ENCODE measurements around the gene NCOR1.
"Not testable (repeated sequence)": the region's sequence is repeated elsewhere in the genome, so short reads cannot be mapped to it uniquely, and the experiment has no call there.

NCOR1 gene

DNA sequence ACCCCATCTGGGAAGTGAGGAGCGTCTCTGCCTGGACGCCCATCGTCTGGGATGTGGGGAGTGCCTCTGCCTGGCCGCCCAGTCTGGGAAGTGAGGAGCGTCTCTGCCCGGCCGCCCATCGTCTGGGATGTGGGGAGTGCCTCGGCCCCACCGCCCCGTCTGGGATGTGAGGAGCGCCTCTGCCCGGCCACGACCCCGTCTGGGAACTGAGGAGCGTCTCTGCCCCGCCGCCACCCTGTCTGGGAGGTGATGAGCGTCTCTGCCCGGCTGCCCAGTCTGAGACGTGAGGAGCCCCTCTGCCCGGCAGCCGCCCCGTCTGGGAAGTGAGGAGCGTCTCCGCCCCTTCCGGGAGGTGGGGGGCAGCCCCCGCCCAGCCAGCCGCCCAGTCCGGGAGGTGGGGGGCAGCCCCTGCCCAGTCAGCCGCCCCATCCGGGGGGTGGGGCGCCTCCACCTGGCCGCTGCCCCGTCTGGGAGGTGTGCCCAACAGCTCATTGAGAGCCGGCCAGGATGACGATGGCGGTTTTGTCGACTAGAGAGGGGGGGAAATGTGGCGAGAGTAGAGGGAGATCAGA lies 69.9 kb downstream of the NCOR1 start:
- DNase-seq = not testable (repeated sequence)

DNA sequence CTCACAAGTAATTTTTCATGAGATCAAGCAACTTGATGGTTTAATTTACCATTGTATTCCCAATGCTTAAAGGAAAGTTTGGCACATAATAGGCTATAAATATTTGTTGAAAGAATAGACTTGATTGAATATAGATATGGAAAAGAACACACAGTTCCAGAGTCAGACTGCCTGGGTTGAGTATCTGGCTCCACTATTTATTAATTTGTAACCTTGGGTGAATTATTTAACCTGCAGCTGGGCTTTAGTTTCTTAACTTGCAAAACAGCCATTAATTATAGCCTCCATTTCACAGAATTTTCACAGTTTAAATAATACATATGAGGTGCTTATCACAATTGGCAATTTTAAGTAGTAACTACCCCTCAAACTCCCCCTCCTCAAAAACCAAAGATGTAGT lies 73.6 kb downstream of the NCOR1 start:
- no peak for DNase-seq

- DNase-seq = no peak
Observed at GRCh38 chr17:16140854-16141253, 74.5 kb downstream of the NCOR1 start.

- no peak for DNase-seq
Observed at GRCh38 chr17:16135461-16135860, 79.9 kb downstream of the NCOR1 start.

- DNase-seq = no peak
Observed at GRCh38 chr17:16131593-16131992, 83.7 kb downstream of the NCOR1 start.

DNA sequence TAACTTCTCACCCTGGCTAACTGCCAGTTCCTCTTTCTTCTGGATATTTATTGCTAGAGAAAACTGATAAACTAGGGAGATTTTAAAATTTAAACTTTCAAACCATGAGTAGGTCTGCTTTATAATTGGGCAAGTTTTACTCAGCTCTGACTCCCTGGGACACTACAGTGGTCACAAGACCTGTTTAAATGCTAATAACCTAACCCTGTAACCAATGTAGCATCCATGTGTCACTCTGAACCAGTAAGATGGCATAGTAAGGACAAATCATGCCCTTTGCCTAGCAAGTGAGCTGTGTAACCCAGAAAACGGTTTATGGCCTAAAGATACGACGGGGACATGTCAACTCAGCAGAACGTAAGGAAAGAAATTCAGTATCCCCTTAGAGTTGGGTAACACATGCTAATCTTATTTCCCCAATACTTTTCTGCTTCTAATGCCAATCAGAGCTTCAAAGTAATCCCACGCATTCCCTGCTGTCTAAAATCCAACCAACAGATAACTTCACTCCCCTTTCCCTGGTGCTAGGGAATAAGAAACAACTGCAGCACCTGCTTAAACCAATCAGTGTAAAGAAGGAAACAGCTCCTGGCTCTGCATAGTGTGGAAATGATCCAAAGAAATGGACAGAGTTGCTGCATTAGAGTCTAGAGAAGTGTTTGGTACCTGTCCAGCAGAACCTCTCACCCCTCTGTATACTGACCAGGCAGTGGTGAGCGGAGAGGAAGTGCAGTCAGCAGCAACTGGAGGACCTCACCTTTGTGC lies 85.7 kb downstream of the NCOR1 start:
- no peak for DNase-seq

DNA sequence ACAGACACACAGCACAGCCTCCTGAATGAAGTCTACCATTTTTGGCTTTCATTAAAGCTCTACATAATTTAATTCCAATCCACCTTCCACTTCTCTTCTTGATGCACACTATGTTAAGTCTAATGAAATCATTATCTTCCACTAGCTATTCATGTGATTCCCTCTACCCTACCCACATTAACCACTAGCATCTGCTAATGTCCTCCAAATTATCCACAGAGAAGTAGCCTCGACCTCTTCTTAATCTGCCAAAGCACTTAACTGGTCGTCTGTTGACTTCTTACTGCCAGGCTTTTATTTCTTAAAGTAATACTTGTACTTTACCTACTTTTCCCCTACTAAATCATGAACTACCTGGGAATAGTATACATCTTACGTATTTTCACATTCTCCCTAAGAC lies 91.8 kb downstream of the NCOR1 start:
- no peak for DNase-seq

- no peak for DNase-seq
Observed at GRCh38 chr17:16122697-16123434, 92.5 kb downstream of the NCOR1 start.

GRCh38 chr17:16121915-16122314 lies 93.4 kb downstream of the NCOR1 start:
- DNase-seq = no peak

GRCh38 chr17:16120937-16121336 lies 94.4 kb downstream of the NCOR1 start:
- no peak for DNase-seq

GRCh38 chr17:16117149-16117548 lies 98.2 kb downstream of the NCOR1 start:
- no peak for DNase-seq

- DNase-seq = not testable (repeated sequence)
Observed at GRCh38 chr17:16115077-16115698, 100.1 kb downstream of the NCOR1 start.

DNA sequence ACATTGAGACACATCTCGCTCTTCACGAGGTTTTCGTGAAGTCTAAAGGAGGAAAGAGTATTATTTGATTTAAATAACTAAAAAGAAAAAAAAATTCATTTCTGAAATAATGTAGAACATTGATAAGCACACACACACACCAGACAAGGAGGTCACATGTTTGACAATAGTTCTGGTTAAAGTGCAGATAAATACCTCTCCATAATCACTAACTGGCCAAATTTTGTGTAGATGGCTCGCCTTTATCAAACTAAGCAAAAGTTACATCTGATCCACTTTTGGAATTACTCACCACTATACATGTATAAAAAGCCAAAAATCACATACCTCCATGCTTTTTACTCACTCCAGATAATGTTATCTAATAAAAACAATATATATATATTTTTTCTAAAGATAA lies 106.5 kb downstream of the NCOR1 start:
- DNase-seq = no peak

- DNase-seq = no peak
Observed at GRCh38 chr17:16108386-16108785, 106.9 kb downstream of the NCOR1 start.

- DNase-seq = no peak
Observed at GRCh38 chr17:16107165-16107770, 108.1 kb downstream of the NCOR1 start.

- DNase-seq = no peak
Observed at GRCh38 chr17:16106161-16106891, 109.0 kb downstream of the NCOR1 start.

DNA sequence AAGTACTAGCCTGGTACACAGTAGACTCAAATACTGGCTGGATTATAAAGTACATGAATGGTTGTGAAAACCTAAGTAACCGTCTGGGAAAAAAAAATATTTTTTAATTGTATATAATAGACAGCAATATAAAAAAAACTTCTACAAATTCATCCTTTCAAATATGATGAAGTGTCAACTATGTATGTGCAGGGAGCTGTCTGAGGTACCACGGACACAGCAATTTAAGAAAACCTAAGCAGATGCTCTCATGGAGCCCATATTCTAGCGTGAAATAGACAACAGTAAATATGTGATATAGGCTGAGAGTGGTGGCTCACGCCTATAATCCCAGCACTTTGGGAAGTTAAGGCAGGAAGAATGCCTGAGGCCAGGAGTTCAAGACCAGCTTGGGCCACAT lies 111.1 kb downstream of the NCOR1 start:
- DNase-seq = no peak

DNA sequence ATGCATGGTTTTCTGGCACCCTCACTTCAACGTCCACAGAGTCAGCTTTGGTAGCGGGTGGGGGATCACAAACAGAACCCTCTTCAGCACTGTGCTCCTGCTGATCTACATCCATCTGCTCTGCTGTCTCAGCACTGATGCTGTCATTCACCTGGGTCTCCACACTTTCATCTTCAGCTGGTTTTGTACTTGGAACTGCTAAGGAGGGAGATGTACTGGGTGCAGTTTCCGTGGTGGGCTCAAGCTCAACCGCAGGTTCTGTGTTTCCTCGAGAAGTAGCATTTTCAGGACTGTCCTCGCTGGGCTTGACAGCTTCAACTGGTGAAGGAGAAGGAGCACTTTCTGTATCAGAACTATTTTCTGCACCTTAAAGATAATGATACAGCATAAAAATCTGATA lies 113.9 kb downstream of the NCOR1 start:
- no peak for DNase-seq

DNA sequence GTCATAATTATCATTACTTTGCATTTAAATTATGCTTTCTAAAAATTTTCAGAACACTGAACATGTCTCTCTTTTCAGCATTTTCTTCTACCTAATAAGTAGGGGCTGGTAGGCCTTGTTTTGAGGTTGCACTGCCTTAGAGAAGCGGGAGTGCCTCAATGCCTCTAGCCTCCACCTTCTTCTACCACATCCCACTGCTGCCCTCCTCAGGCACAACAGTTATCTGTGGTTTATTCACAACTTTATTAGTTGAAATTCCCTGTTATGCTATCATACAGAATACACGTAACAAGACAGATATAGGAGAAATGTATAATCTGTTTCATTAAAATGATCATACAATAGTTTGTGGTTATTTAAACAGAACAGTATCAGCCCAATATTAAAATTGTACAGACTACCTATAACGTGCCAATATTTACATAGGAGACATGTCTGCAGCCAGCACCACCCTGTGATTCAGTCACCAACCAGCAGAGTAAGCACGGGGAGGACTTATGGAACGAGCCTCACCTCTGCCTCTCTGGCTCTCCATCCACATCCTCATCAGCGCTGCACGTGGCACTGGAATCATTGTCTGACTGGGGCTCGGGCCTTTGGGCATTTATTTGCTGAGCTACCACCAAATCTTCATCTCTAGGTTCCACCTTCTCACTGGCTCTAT lies 114.5 kb downstream of the NCOR1 start:
- DNase-seq = no peak

GRCh38 chr17:16091773-16092172 lies 123.6 kb downstream of the NCOR1 start:
- DNase-seq = no peak

DNA sequence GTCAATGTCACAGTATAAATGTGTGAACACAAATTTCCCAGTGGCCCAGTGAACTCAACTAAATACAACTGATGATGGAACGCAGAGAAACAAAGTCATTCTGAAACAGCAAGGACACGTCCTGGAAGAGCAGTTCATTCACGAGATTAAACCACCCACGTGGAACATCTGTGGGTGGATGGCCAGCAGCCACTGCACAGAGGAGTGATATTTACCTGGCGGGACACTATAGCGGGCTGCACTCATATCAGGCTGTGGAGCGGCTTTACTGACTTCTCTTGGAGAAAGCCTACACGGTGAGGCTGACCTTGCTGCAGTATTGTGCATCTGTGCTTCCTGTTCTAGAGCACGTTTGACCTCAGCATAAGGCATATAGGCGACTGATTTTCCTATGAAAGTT lies 128.4 kb downstream of the NCOR1 start:
- no peak for DNase-seq

All from activated CD4-positive, alpha-beta T cell treated with anti-CD3 and anti-CD28 coated beads, Interleukin-2, amount 50 U/mL, for 1 hour (primary cell).